ENCODE results near the gene UPF3A.

DNA sequence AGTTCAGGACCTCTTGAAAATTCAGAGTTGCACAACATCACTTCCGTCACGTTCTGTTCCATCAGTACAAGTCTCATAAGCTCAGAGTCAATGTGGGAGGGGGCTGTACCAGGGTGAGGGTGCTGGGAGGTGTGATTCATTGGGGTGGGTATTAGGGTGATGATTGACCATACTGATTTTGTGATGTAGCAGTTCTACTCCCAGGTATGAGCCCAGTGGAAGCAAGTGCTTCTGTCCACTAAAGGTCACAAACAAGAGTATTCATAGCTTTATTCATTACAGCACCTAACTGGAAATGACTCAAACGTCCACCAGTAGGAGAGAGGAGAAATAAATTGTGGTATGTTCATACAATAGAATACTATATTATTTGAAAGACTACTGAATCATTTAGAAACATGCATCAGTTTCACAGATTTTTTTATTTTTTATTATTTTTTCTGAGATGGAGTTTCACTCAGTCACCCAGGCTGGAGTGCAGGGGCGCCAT, 12.1 kb upstream of the UPF3A start:
- no peak for TF ChIP-seq EP300 (IDR thresholded peaks at IDR 0.05; ENCODE audit: borderline replicate concordance)
- TF ChIP-seq TCF12 (IDR thresholded peaks at IDR 0.05; ENCODE audit: low read depth), result no peak
- TF ChIP-seq, protein P1, sequence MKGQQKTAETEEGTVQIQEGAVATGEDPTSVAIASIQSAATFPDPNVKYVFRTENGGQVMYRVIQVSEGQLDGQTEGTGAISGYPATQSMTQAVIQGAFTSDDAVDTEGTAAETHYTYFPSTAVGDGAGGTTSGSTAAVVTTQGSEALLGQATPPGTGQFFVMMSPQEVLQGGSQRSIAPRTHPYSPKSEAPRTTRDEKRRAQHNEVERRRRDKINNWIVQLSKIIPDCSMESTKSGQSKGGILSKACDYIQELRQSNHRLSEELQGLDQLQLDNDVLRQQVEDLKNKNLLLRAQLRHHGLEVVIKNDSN (IDR thresholded peaks at IDR 0.05), result no peak
- TF ChIP-seq CEBPB (IDR thresholded peaks at IDR 0.05), result no peak
